KMS-11 (cell line): ENCODE data around the gene KCNH2.

Experiments
- H2AFZ ChIP-seq: fragments of 200-600 bp; sonication (generic); 2 replicates; pipeline ENCODE4 v1.6.1; 2016; ENCODE audit warnings: antibody characterized with exemption, mixed run types, low read depth
- H3K27ac ChIP-seq: fragments of 200-600 bp; sonication (generic); 2 replicates; pipeline ENCODE4 v1.6.1; 2016; ENCODE audit warnings: mild to moderate bottlenecking, mixed run types
- H3K27me3 ChIP-seq: fragments of 200-600 bp; sonication (generic); 2 replicates; pipeline ENCODE4 v1.6.1; 2017; ENCODE audit warnings: mild to moderate bottlenecking, low read depth, mixed run types, moderate library complexity; ENCODE audit not compliant: insufficient read depth
- H3K36me3 ChIP-seq: fragments of 200-600 bp; sonication (generic); 2 replicates; pipeline ENCODE4 v1.6.1; 2017; ENCODE audit warnings: mild to moderate bottlenecking, mixed run types; ENCODE audit not compliant: insufficient read depth
- H3K4me1 ChIP-seq: fragments of 200-600 bp; sonication (generic); 2 replicates; pipeline ENCODE4 v1.6.1; 2016; ENCODE audit warnings: mild to moderate bottlenecking, low read depth, mixed run types; ENCODE audit not compliant: poor library complexity, severe bottlenecking
- H3K4me2 ChIP-seq: fragments of 200-600 bp; sonication (generic); 2 replicates; pipeline ENCODE4 v1.7.0; 2016; ENCODE audit warnings: mild to moderate bottlenecking, mixed run types
- H3K4me3 ChIP-seq: fragments of 200-600 bp; sonication (generic); IDR thresholded peaks from 2 replicates; pipeline ENCODE4 v1.6.1; 2017; ENCODE audit warnings: low read depth, low read length, mixed read lengths; ENCODE audit not compliant: insufficient read depth
- H3K79me2 ChIP-seq: fragments of 200-600 bp; sonication (generic); 2 replicates; pipeline ENCODE4 v1.6.1; 2016; ENCODE audit warnings: low read depth, mixed run types; ENCODE audit not compliant: insufficient read depth
- H3K9ac ChIP-seq: fragments of 200-600 bp; sonication (generic); 2 replicates; pipeline ENCODE4 v1.6.1; 2016; ENCODE audit warnings: mild to moderate bottlenecking, mixed run types
- H4K20me1 ChIP-seq: fragments of 200-600 bp; sonication (generic); 2 replicates; pipeline ENCODE4 v1.6.1; 2016; ENCODE audit warnings: mild to moderate bottlenecking, mixed run types; ENCODE audit not compliant: insufficient read depth
- CTCF ChIP-seq: fragments of 200-600 bp; sonication (generic); conservative IDR thresholded peaks from 2 replicates; pipeline ENCODE4 v1.6.1; 2017; ENCODE audit warnings: low read depth, mild to moderate bottlenecking, antibody characterized with exemption, low read length, moderate library complexity, mixed read lengths

Gene KCNH2

GRCh38 chr7:151008143-151008510 is 30.0 kb upstream of the KCNH2 start:
- H2AFZ ChIP-seq, result no peak overlapping the region
- H3K27ac ChIP-seq, result no peak overlapping the region
- no peak overlapping the region for H3K4me2 ChIP-seq
- H3K27me3 ChIP-seq, result no peaks in the 10 kb centered on the region; the same call in 1 of the 2 replicates
- H3K79me2 ChIP-seq, result no peaks in the 10 kb centered on the region
- no peak overlapping the region for H3K4me3 ChIP-seq
- H3K9ac ChIP-seq, result no peak overlapping the region
- TF ChIP-seq CTCF, result no peak
- H3K36me3 ChIP-seq, result no peaks in the 10 kb centered on the region
- no peaks in the 10 kb centered on the region for H4K20me1 ChIP-seq
- H3K4me1 ChIP-seq, result peaks cover 2% of the 10 kb centered on the region

- Histone ChIP-seq H3K79me2 (no peaks in the 10 kb centered on the region), H3K4me2 (no peak overlapping the region), H3K27me3 (no peaks in the 10 kb centered on the region; the same call in 1 of the 2 replicates), H4K20me1 (no peaks in the 10 kb centered on the region), H3K4me1 (no peaks in the 10 kb centered on the region), H2AFZ (no peak overlapping the region), H3K4me3 (no peak overlapping the region), H3K9ac (no peak overlapping the region), H3K36me3 (no peaks in the 10 kb centered on the region), H3K27ac (no peak overlapping the region)
- TF ChIP-seq CTCF, result no peak
These were observed 29.4 kb upstream of the KCNH2 start for GRCh38 chr7:151007469-151007898.

GRCh38 chr7:151006590-151007300 is 28.6 kb upstream of the KCNH2 start:
- H3K4me3 ChIP-seq, result no peak overlapping the region
- no peak overlapping the region for H3K4me2 ChIP-seq
- no peak overlapping the region for H3K27ac ChIP-seq

GRCh38 chr7:151005566-151005965 is 27.4 kb upstream of the KCNH2 start:
- no peak overlapping the region for H3K4me3 ChIP-seq
- H3K9ac ChIP-seq, result no peak overlapping the region
- no peaks in the 10 kb centered on the region for H3K36me3 ChIP-seq
- no peaks in the 10 kb centered on the region for H4K20me1 ChIP-seq
- no peak overlapping the region for H2AFZ ChIP-seq
- H3K4me1 ChIP-seq, result no peaks in the 10 kb centered on the region
- H3K79me2 ChIP-seq, result no peaks in the 10 kb centered on the region
- no peak overlapping the region for H3K27ac ChIP-seq
- H3K4me2 ChIP-seq, result no peak overlapping the region
- H3K27me3 ChIP-seq, result no peaks in the 10 kb centered on the region; the same call in 1 of the 2 replicates
- no peak for TF ChIP-seq CTCF

More at GRCh38 chr7:151006590-151007300, 28.6 kb upstream of the KCNH2 start:
- Histone ChIP-seq H3K27me3 (no peaks in the 10 kb centered on the region; the same call in 1 of the 2 replicates), H3K79me2 (no peaks in the 10 kb centered on the region), H3K36me3 (no peaks in the 10 kb centered on the region), H2AFZ (no peak overlapping the region), H3K4me1 (no peaks in the 10 kb centered on the region), H4K20me1 (no peaks in the 10 kb centered on the region), H3K9ac (no peak overlapping the region)
- TF ChIP-seq CTCF, result no peak
